ENCODE results near the gene LRRFIP1. TPM values are rescaled to one million over a fixed set of nuclear protein-coding genes. Genes with fewer than 3 reads are reported as not detected.

The LRRFIP1 gene
- total RNA-seq, 4 donors from 2014 or later: 51.5 to 95.4 (median 65.6) TPM

GRCh38 chr2:237638176-237638575 lies 10.8 kb downstream of the LRRFIP1 start:
- Histone ChIP-seq H3K27ac (no peak overlapping the region), H3K4me3 (no peak overlapping the region), H3K9me3 (peaks cover 0 to 11% (median 0%) of the 10 kb centered on the region in 4 donors), H3K4me1 (no peaks in the 10 kb centered on the region), H3K36me3 (no peaks in the 10 kb centered on the region), H3K27me3 (no peaks in the 10 kb centered on the region)
- TF ChIP-seq CTCF (IDR thresholded peaks at IDR 0.05): no peak
- TF ChIP-seq POLR2A (IDR thresholded peaks at IDR 0.05): no peak
- no peak for TF ChIP-seq EP300 (IDR thresholded peaks at IDR 0.05)
- WGBS, 2 donors: 92 to 93% methylated on average over 8 of the region's 8 CpGs
- no peak for DNase-seq (ENCODE audit: low spot score in 2 of 2)

GRCh38 chr2:237639052-237639835 lies 11.9 kb downstream of the LRRFIP1 start:
- Histone ChIP-seq H3K4me1 (no peaks in the 10 kb centered on the region), H3K9me3 (peaks cover 0 to 9% (median 0%) of the 10 kb centered on the region in 4 donors), H3K27ac (no peak overlapping the region), H3K36me3 (no peaks in the 10 kb centered on the region), H3K4me3 (no peak overlapping the region), H3K27me3 (no peaks in the 10 kb centered on the region)
- DNase-seq (ENCODE audit: low spot score in 2 of 2): no peak
- WGBS, 2 donors: 74 to 82% methylated on average over 11 of the region's 11 CpGs
- TF ChIP-seq EP300 (IDR thresholded peaks at IDR 0.05) (no peak), POLR2A (IDR thresholded peaks at IDR 0.05) (no peak), CTCF (IDR thresholded peaks at IDR 0.05) (no peak)

GRCh38 chr2:237639836-237640220 lies 12.4 kb downstream of the LRRFIP1 start:
- Histone ChIP-seq H3K9me3 (peaks cover 0 to 3% (median 0%) of the 10 kb centered on the region in 4 donors), H3K27ac (no peak overlapping the region), H3K36me3 (peaks cover 0 to 2% (median 0%) of the 10 kb centered on the region in 3 donors), H3K4me3 (no peak overlapping the region), H3K27me3 (no peaks in the 10 kb centered on the region), H3K4me1 (no peaks in the 10 kb centered on the region)
- 85 to 86% methylated on average over 6 of the region's 6 CpGs for WGBS, 2 donors
- TF ChIP-seq CTCF (IDR thresholded peaks at IDR 0.05): no peak
- TF ChIP-seq POLR2A (IDR thresholded peaks at IDR 0.05): no peak
- no peak for TF ChIP-seq EP300 (IDR thresholded peaks at IDR 0.05)
- DNase-seq (ENCODE audit: low spot score in 2 of 2): no peak

DNA sequence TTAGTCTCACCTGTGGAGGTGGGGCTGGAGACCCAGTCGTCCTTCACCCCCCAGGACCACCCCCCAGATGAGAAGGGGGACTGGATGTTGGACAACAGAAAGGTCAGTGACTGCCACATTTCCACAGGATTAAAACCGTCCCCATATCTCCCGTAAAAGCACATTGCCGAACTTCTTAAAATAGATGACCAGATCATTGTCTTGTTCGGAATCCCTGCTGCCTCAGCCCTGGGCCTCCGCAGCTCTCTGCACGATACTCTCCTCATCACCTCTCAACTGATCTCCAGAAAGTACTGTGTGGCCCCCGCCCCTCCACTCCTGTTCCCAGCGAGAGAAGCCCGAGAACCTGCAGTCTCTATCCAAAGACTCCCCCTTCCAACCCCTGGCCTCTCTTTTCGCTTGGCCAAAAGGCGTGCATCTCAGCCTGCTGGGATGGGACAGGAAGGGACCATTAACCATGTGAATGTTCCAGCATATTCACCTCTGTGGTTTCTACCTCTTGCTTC lies 13.2 kb downstream of the LRRFIP1 start:
- WGBS, 2 donors: 88 to 90% methylated on average over 12 of the region's 12 CpGs
- Histone ChIP-seq H3K36me3 (peaks cover 0 to 7% (median 0%) of the 10 kb centered on the region in 3 donors), H3K9me3 (no peaks in the 10 kb centered on the region), H3K27me3 (no peaks in the 10 kb centered on the region), H3K4me3 (no peak overlapping the region), H3K4me1 (no peaks in the 10 kb centered on the region), H3K27ac (no peak overlapping the region)
- no peak for TF ChIP-seq CTCF (IDR thresholded peaks at IDR 0.05)
- no peak for TF ChIP-seq POLR2A (IDR thresholded peaks at IDR 0.05)
- TF ChIP-seq EP300 (IDR thresholded peaks at IDR 0.05): no peak
- DNase-seq (ENCODE audit: low spot score in 2 of 2): no peak

DNA sequence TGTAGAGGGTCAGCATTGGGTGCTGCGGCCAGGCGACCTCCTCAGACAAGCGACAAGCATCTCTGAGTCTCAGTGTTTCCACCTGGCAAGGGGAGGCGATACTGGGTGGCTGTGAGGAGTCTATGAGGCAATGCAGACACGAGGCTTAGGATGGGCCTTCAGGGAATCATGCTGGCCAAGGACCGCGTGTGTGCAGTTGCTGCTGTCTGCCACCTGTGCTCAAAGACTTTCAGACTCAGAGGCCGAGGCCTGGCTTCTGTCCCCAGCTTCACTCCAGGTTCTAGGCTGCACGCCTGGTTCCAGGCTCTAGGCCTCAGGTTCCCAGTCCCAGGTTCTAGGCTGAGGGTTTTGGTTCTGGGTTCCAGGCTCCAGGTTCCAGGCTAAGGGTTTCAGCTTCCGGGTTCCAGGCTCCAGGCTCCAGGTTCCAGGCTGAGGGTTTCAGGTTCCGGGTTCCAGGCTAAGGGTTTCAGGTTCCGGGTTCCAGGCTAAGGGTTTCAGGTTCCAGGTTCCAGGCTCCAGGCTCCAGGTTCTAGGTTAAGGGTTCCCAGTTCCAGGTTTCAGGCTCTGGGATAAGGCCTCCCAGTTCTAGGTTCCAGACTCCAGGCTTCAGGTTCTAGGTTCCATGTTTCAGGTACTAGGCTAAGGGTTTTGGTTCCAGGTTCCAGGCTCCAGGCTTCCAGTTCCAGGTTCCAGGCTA lies 14.8 kb downstream of the LRRFIP1 start:
- DNase-seq (ENCODE audit: low spot score in 2 of 2): no peak
- Histone ChIP-seq H3K27ac (no peak overlapping the region), H3K4me3 (no peak overlapping the region), H3K9me3 (no peaks in the 10 kb centered on the region), H3K4me1 (no peaks in the 10 kb centered on the region), H3K36me3 (peaks cover 0 to 7% (median 0%) of the 10 kb centered on the region in 3 donors), H3K27me3 (no peaks in the 10 kb centered on the region)
- no peak for TF ChIP-seq CTCF (IDR thresholded peaks at IDR 0.05)
- TF ChIP-seq EP300 (IDR thresholded peaks at IDR 0.05): no peak
- TF ChIP-seq POLR2A (IDR thresholded peaks at IDR 0.05): no peak
- WGBS, 2 donors: 90 to 92% methylated on average over 11 to 12 of the region's 12 CpGs
